Tibial nerve (tissue), 3 donors: ENCODE data around the gene NDUFB7.

Experiments used
- EP300 ChIP-seq, 2 donors: sonication (generic); formaldehyde crosslinking; IDR thresholded peaks; one replicate each; pipeline ENCODE4 v1.6.1; 2017; ENCODE audit warnings: antibody characterized with exemption in 2 of 2, mild to moderate bottlenecking in 1 of 2
- POLR2A ChIP-seq, 2 donors: fragments of 450-650 bp; IDR thresholded peaks; one replicate each; pipeline ENCODE4 v1.6.1; 2017; ENCODE audit warnings: antibody characterized with exemption in 2 of 2, mild to moderate bottlenecking in 2 of 2, moderate library complexity in 2 of 2

DNA sequence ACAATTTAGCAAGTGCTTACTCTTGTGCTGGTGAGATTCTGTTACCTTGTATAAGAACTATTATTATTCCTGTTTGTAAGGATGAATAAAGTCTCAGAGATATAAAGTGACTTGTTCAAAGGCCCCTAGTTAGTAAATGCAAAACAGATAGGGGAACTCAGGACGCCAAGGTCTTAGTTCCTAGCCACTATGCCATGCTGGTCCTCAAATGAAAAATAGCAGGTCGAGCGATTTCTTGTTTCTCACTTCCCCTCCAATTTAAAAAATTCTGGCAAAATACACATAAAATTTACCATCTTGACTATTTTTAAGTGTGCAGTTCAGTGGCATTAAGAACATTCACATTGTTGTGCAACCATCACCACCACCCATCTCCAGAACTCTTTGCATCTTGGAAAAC, 41.4 kb downstream of the NDUFB7 start:
- TF ChIP-seq EP300 (IDR thresholded peaks at IDR 0.05) (no peak), POLR2A (IDR thresholded peaks at IDR 0.05) (no peak)
